GM10248 (cell line): ENCODE data around the gene AGRN.

ENCODE experiments used
- CTCF ChIA-PET: fragments of 300-600 bp; sonication (Branson Sonifier 250); formaldehyde crosslinking; extraction: SDS; loops from one replicate; lab custom pipeline; 2021; ENCODE audit warnings: antibody characterized with exemption; lab: Yijun Ruan, JAX
- POLR2A ChIA-PET: fragments of 350-650 bp; sonication (Branson Sonifier 250); formaldehyde crosslinking; extraction: SDS; loops from one replicate; lab custom pipeline; 2020; ENCODE audit warnings: antibody characterized with exemption; lab: Yijun Ruan, JAX
- DNase-seq: peaks from one replicate; pipeline ENCODE4 v3.0.0; 2012; ENCODE audit errors: extremely low spot score
- TF ChIP-seq, protein P1 (sequence below): IDR thresholded peaks from 2 replicates; pipeline ENCODE4 v1.5.1; 2012; ENCODE audit warnings: mild to moderate bottlenecking, low read depth; ENCODE audit errors: extremely low read depth, missing control alignments, control extremely low read depth

The AGRN gene

DNA sequence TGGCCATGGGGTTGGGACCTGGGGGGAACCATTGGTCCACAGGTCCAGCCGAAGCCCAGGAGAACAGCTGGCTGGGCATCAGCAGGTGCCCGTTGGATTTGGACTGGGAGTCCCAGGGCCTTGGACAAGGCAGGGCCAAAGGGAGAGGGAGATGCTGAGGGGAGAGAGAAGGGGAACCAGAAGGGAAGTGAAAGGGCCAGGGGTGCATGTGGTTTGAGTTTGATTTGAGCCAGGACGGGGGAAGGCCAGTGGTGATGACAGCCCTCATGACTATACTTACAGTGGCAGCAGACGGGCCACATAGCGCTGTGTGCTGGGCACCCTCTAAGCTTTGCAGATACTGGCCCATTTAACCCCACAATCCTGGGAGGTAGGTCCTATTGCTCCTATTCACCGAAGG is 18.8 kb downstream of the AGRN start:
- DNase-seq, result peak; percentile 79
- ChIA-PET CTCF (interaction anchor here (0.8 to 4.2 kb wide), 7 partner anchors 16 to 212 kb away, joined by 3 to 24 read pairs (median 4); no protein-coding TSS in a partner anchor), POLR2A (no interaction called here)
- TF ChIP-seq, protein P1, sequence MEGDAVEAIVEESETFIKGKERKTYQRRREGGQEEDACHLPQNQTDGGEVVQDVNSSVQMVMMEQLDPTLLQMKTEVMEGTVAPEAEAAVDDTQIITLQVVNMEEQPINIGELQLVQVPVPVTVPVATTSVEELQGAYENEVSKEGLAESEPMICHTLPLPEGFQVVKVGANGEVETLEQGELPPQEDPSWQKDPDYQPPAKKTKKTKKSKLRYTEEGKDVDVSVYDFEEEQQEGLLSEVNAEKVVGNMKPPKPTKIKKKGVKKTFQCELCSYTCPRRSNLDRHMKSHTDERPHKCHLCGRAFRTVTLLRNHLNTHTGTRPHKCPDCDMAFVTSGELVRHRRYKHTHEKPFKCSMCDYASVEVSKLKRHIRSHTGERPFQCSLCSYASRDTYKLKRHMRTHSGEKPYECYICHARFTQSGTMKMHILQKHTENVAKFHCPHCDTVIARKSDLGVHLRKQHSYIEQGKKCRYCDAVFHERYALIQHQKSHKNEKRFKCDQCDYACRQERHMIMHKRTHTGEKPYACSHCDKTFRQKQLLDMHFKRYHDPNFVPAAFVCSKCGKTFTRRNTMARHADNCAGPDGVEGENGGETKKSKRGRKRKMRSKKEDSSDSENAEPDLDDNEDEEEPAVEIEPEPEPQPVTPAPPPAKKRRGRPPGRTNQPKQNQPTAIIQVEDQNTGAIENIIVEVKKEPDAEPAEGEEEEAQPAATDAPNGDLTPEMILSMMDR, result no peak

DNA sequence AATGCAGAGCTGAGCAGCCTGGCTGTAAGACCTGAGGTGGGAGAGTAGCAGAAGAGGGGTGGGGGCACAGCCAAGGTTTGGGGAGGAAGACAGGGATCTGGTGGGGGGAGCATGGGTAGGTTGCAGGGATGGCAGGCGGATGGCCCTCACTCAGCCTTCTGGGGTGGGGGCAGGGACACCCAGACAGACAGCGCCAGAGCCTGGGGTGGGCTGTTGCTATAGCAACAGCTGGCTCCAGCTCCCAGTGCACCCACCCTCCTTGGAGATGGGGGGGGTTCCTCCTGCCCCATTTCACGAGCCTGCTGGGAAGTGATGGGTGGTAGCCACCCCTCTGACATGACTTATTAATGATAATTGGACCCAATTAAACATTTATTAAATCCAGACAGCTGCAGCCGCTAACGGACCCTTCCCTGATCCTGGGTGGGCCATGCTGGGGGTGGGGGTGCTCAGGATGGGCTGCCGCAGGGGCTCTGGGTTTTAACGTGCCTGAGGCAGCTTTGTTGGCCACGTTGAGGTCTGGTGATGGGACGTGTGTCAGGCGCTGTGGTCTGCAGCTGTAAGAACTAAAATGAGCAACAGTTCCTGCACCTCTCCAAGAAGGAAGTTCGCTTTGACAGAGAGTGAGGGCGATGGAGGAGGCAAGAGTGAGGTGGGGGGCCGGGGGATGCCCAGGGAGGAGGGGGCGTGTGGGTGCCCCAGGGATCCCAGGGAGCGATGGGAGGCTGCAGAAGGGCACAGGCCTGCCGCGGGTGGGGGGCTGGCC is 19.4 kb downstream of the AGRN start:
- ChIA-PET POLR2A (no interaction called here), CTCF (interaction anchor here (0.8 to 4.2 kb wide), 10 partner anchors 17 to 253 kb away, joined by 3 to 24 read pairs (median 4); no protein-coding TSS in a partner anchor)
- DNase-seq, result peak; percentile 47
- TF ChIP-seq, protein P1, result no peak

DNA sequence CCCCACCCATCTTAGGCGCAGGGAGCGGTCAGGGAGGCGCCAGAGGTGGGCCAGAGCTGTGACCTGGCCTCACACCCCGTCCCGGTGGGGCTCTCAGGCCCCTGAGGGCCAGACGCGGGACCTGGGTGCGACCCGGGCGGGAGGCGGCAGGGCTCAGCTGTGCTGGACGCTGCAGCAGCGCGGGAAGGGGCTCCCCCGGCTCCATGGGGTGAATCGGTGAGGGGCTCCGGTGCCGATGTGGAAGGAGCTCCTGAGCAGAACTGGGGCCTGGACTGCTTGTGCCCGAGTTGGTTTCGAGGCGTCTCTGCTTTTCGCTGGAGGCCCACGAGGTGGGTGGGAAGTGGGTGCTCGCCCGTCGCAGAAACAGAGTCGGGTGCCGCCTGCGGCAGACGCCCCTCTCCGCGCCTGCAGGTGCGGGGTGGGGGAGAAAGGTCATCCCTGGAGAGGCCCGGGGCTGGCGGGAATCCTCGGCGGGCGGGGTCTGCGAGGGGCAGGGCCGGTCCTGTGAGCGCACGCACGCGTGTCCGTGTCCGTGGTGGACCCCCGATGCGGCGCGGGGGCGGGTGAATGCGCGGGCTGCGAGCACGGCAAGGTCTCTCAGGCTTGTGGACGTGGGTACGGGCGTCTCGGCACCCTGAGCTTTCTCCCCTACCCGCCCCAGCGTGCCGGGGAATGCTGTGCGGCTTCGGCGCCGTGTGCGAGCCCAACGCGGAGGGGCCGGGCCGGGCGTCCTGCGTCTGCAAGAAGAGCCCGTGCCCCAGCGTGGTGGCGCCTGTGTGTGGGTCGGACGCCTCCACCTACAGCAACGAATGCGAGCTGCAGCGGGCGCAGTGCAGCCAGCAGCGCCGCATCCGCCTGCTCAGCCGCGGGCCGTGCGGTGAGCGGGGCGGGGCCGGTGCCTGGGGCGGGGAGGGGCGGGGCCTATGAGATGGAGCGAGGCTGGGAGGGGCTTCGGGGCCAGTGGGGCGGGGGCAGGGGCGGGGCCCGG is 20.4 kb downstream of the AGRN start:
- DNase-seq, result peak; percentile 96
- TF ChIP-seq, protein P1, result no peak
- CTCF ChIA-PET, result interaction anchor here (0.9 to 4.2 kb wide), 10 partner anchors 9 to 252 kb away, joined by 3 to 24 read pairs (median 4); no protein-coding TSS in a partner anchor
- POLR2A ChIA-PET, result interaction anchor here (0.6 kb wide), 1 partner anchor 138 kb away, joined by 4 read pairs; no protein-coding TSS in a partner anchor

DNA sequence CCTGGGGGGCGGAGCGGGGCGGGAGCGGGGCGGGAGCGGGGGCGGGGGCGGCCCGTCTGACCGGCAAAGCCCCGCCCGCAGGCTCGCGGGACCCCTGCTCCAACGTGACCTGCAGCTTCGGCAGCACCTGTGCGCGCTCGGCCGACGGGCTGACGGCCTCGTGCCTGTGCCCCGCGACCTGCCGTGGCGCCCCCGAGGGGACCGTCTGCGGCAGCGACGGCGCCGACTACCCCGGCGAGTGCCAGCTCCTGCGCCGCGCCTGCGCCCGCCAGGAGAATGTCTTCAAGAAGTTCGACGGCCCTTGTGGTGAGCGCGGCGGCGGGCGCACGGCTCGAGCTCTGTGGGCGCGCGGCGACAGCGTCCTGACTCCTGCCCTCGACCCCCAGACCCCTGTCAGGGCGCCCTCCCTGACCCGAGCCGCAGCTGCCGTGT is 21.2 kb downstream of the AGRN start:
- TF ChIP-seq, protein P1, result no peak
- DNase-seq, result no peak
- POLR2A ChIA-PET, result interaction anchor here (0.6 kb wide), 1 partner anchor 137 kb away, joined by 4 read pairs; no protein-coding TSS in a partner anchor
- CTCF ChIA-PET, result interaction anchor here (1.2 to 4.2 kb wide), 4 partner anchors 9 to 25 kb away, joined by 3 to 17 read pairs (median 4); no protein-coding TSS in a partner anchor

DNA sequence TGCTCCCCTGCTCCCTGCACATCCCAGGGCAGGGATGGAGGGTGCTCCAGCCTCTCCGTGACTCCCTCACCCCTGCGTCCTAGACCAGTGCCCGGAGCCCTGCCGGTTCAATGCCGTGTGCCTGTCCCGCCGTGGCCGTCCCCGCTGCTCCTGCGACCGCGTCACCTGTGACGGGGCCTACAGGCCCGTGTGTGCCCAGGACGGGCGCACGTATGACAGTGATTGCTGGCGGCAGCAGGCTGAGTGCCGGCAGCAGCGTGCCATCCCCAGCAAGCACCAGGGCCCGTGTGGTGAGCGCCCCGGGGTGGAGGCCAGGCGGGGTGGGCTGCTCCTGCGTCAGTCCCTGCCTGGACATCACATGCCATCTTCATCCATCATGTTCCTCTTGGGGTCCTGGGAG is 22.0 kb downstream of the AGRN start:
- TF ChIP-seq, protein P1, result no peak
- POLR2A ChIA-PET, result no interaction called here
- CTCF ChIA-PET, result no interaction called here

DNA sequence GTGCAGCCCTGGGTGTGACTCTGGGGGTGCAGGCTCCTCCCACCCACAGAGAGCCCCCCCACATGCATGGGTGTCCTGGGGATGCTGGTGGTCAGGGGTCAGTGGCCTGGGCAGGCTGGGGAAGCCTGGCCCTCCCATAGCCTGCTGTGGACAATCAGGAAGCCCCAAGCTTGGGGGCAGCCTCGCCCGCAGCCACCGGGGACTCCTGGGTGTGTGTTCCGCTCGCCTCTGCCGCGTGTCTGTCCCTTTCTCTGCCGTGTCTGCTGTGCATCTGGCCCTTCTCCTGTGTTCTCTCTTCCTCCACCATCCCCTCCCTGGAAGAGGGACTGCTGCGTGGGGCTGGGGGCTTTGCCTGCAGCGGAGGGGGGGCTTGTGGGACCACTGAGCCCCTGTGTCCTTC is 22.9 kb downstream of the AGRN start:
- TF ChIP-seq, protein P1, result no peak
- ChIA-PET POLR2A (no interaction called here), CTCF (interaction anchor here (1.1 kb wide), 1 partner anchor 21 kb away, joined by 3 read pairs; no protein-coding TSS in a partner anchor)
- no peak for DNase-seq

More for the DNA sequence above, 22.0 kb downstream of the AGRN start:
- DNase-seq, result no peak
